Progenitor cell of endocrine pancreas (in vitro differentiated cells): ENCODE data around the gene CLASP2. TPM values are rescaled to one million over a fixed set of nuclear protein-coding genes. Genes with fewer than 3 reads are reported as not detected.

Experiments used
- DNase-seq: peaks from one replicate; pipeline ENCODE4 v3.0.0; 2021; ENCODE audit warnings: low spot score; ENCODE audit not compliant: unreplicated experiment
- H3K27ac Mint-ChIP-seq: 2 replicates; pipeline ENCODE4 v1.8.0; 2021; ENCODE audit warnings: mild to moderate bottlenecking, moderate library complexity, mixed read lengths
- H3K27me3 Mint-ChIP-seq: 2 replicates; pipeline ENCODE4 v1.8.0; 2021; ENCODE audit warnings: mixed read lengths
- H3K36me3 Mint-ChIP-seq: 2 replicates; pipeline ENCODE4 v1.8.0; 2022; ENCODE audit warnings: mixed read lengths; ENCODE audit not compliant: insufficient read depth
- H3K4me1 Mint-ChIP-seq: 2 replicates; pipeline ENCODE4 v1.8.0; 2021; ENCODE audit warnings: low read depth, mixed read lengths
- H3K4me3 Mint-ChIP-seq: 2 replicates; pipeline ENCODE4 v1.8.0; 2021; ENCODE audit warnings: low read depth, mild to moderate bottlenecking, moderate library complexity, mixed read lengths
- H3K9me3 Mint-ChIP-seq: 2 replicates; pipeline ENCODE4 v1.8.0; 2021; ENCODE audit warnings: low read depth, mixed read lengths
- total RNA-seq: library from RNA; stranded (reverse); gene quantifications from 2 replicates; pipeline ENCODE4 v1.2.1, GENCODE V29; 2021
- TF ChIP-seq, protein P1 (sequence below): fragments of 200-600 bp; sonication (generic); IDR thresholded peaks from one replicate; pipeline ENCODE4 v1.5.0; 2021; ENCODE audit warnings: antibody characterized with exemption, mild to moderate bottlenecking; ENCODE audit not compliant: unreplicated experiment

Gene CLASP2
- total RNA-seq, 1 donor from 2014 or later: 58.4 TPM

GRCh38 chr3:33694944-33695343 is 23.1 kb downstream of the CLASP2 start:
- no peaks in the 10 kb centered on the region for H3K4me1 Mint-ChIP-seq
- no peak overlapping the region for H3K4me3 Mint-ChIP-seq
- peaks cover 15% of the 10 kb centered on the region for H3K36me3 Mint-ChIP-seq
- no peak for DNase-seq
- H3K27ac Mint-ChIP-seq: no peak overlapping the region
- no peaks in the 10 kb centered on the region for H3K27me3 Mint-ChIP-seq
- TF ChIP-seq, protein P1, sequence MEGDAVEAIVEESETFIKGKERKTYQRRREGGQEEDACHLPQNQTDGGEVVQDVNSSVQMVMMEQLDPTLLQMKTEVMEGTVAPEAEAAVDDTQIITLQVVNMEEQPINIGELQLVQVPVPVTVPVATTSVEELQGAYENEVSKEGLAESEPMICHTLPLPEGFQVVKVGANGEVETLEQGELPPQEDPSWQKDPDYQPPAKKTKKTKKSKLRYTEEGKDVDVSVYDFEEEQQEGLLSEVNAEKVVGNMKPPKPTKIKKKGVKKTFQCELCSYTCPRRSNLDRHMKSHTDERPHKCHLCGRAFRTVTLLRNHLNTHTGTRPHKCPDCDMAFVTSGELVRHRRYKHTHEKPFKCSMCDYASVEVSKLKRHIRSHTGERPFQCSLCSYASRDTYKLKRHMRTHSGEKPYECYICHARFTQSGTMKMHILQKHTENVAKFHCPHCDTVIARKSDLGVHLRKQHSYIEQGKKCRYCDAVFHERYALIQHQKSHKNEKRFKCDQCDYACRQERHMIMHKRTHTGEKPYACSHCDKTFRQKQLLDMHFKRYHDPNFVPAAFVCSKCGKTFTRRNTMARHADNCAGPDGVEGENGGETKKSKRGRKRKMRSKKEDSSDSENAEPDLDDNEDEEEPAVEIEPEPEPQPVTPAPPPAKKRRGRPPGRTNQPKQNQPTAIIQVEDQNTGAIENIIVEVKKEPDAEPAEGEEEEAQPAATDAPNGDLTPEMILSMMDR: no peak
- H3K9me3 Mint-ChIP-seq: peaks cover 10% of the 10 kb centered on the region

- Mint-ChIP-seq H3K4me3 (no peak overlapping the region), H3K4me1 (no peaks in the 10 kb centered on the region), H3K36me3 (peaks cover 7% of the 10 kb centered on the region), H3K27ac (no peak overlapping the region), H3K9me3 (no peaks in the 10 kb centered on the region), H3K27me3 (no peaks in the 10 kb centered on the region)
- no peak for DNase-seq
- TF ChIP-seq, protein P1: no peak
These were observed 27.7 kb downstream of the CLASP2 start for GRCh38 chr3:33690341-33690740.

GRCh38 chr3:33687406-33688010 is 30.5 kb downstream of the CLASP2 start:
- TF ChIP-seq, protein P1: no peak
- Mint-ChIP-seq H3K27ac (no peak overlapping the region), H3K27me3 (no peaks in the 10 kb centered on the region)

GRCh38 chr3:33682770-33683169 is 35.3 kb downstream of the CLASP2 start:
- H3K4me3 Mint-ChIP-seq: no peak overlapping the region
- no peak for DNase-seq
- peaks cover 40% of the 10 kb centered on the region for H3K36me3 Mint-ChIP-seq
- no peak overlapping the region for H3K27ac Mint-ChIP-seq
- no peaks in the 10 kb centered on the region for H3K27me3 Mint-ChIP-seq
- peaks cover 19% of the 10 kb centered on the region for H3K9me3 Mint-ChIP-seq
- no peaks in the 10 kb centered on the region for H3K4me1 Mint-ChIP-seq
- TF ChIP-seq, protein P1: no peak

More at GRCh38 chr3:33687406-33688010, 30.5 kb downstream of the CLASP2 start:
- Mint-ChIP-seq H3K4me3 (no peak overlapping the region), H3K9me3 (no peaks in the 10 kb centered on the region), H3K4me1 (no peaks in the 10 kb centered on the region), H3K36me3 (peaks cover 10% of the 10 kb centered on the region)
- no peak for DNase-seq

DNA sequence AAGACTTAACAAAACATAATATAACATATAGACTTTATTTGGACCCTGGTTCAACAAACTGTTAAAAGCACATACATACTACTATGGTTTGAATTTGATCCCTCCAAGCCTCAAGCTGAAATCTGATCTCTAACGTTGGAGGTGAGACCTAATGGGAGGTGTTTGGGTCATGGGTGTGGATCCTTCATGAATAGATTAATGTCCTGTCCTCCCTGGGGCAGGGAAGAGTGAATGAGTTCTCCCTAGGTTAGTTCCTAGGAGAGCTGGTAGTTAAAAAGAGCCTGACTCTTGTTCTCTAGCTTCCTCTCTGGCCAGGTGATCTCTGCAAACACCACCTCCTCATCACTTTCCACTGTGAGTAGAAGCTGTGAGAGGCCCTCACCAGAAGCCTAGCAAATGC is 36.4 kb downstream of the CLASP2 start:
- peaks cover 46% of the 10 kb centered on the region for H3K36me3 Mint-ChIP-seq
- TF ChIP-seq, protein P1: no peak
- DNase-seq: no peak
- H3K9me3 Mint-ChIP-seq: peaks cover 20% of the 10 kb centered on the region
- no peaks in the 10 kb centered on the region for H3K4me1 Mint-ChIP-seq
- H3K27me3 Mint-ChIP-seq: no peaks in the 10 kb centered on the region
- H3K4me3 Mint-ChIP-seq: no peak overlapping the region
- H3K27ac Mint-ChIP-seq: no peak overlapping the region
